Esophagus muscularis mucosa (tissue), 4 donors: ENCODE results near the gene RAD51AP1.

Experiments
- CTCF ChIP-seq, 3 experiments: fragments of 200-600 bp in 2 of 3; fragments of 450-650 bp in 1 of 3; sonication (generic) in 2 of 3; IDR thresholded peaks; one replicate each; pipeline ENCODE4 v1.5.1; 2017 to 2019; ENCODE audit warnings: antibody characterized with exemption in 3 of 3, mild to moderate bottlenecking in 2 of 3, moderate library complexity in 1 of 3
- EP300 ChIP-seq: sonication (generic); formaldehyde crosslinking; IDR thresholded peaks from one replicate; pipeline ENCODE4 v1.6.1; 2017; ENCODE audit warnings: antibody characterized with exemption
- POLR2A ChIP-seq: fragments of 450-650 bp; IDR thresholded peaks from one replicate; pipeline ENCODE4 v1.6.1; 2017; ENCODE audit warnings: antibody characterized with exemption, moderate library complexity, mild to moderate bottlenecking, low read depth

- no peak for TF ChIP-seq POLR2A
- TF ChIP-seq CTCF (IDR thresholded peaks at IDR 0.05): no peak
- no peak for TF ChIP-seq EP300
These were observed 27.8 kb downstream of the RAD51AP1 start for GRCh38 chr12:4566474-4566873.
